Fibroblast of the aortic adventitia (primary cell): ENCODE measurements around the gene ESPNL. TPM values are rescaled to one million over a fixed set of nuclear protein-coding genes. Genes with fewer than 3 reads are reported as not detected.

ENCODE experiments used
- DNase-seq: peaks from one replicate; pipeline ENCODE4 v3.0.0-alpha.2; 2010; ENCODE audit warnings: low read depth
- H3K4me3 ChIP-seq: 2 replicates; pipeline ENCODE4 v1.5.1; 2011; ENCODE audit warnings: low read depth, mild to moderate bottlenecking, control low read depth, low read length, moderate library complexity
- CTCF ChIP-seq: IDR thresholded peaks from 2 replicates; pipeline ENCODE4 v1.5.1; 2011; ENCODE audit warnings: mild to moderate bottlenecking, low read length, control low read depth, inconsistent platforms; ENCODE audit not compliant: insufficient read depth
- total RNA-seq: library from RNA; depleted of rRNA; stranded (reverse); fragments of >200 nt; gene quantifications from 2 replicates; pipeline ENCODE4 v1.2.3, GENCODE V29; 2012; ENCODE audit warnings: low replicate concordance

The ESPNL gene
- total RNA-seq, 1 donor: 1.4 TPM

- no peak for DNase-seq
- H3K4me3 ChIP-seq: no peak within 1 kb of the TSS
- TF ChIP-seq CTCF: no peak
Measured at GRCh38 chr2:238138331-238139195, 38.4 kb downstream of the ESPNL start, which contains the start of gene KLHL30. Gene KLHL30 (plus strand): TSS chr2:238138668. CDS start chr2:238140755, 2,087 bp downstream.

- H3K4me3 ChIP-seq: no peak overlapping the region
- peak; percentile 40 for TF ChIP-seq CTCF
- no peak for DNase-seq
Measured at GRCh38 chr2:238139196-238140039, 39.3 kb downstream of the ESPNL start.

GRCh38 chr2:238140040-238140439 is 39.9 kb downstream of the ESPNL start:
- no peak overlapping the region for H3K4me3 ChIP-seq
- DNase-seq: no peak
- no peak for TF ChIP-seq CTCF

- no peak for DNase-seq
- TF ChIP-seq CTCF: no peak
- no peak overlapping the region for H3K4me3 ChIP-seq
Measured at GRCh38 chr2:238140721-238141540, 40.8 kb downstream of the ESPNL start.

GRCh38 chr2:238141541-238142318 is 41.6 kb downstream of the ESPNL start:
- no peak overlapping the region for H3K4me3 ChIP-seq
- no peak for TF ChIP-seq CTCF
- no peak for DNase-seq
